Middle frontal gyrus (tissue), 1 donor: ENCODE data around the gene CCDC13.
A peak's percentile ranks its signal among the peaks of the same experiment; 100 is the strongest.
"Not testable (repeated sequence)": the region's sequence is repeated elsewhere in the genome, so short reads cannot be mapped to it uniquely, and the experiment has no call there.

Experiments
- DNase-seq: peaks from one replicate; pipeline ENCODE4 v3.0.0-alpha.2; 2015; ENCODE audit warnings: low spot score; ENCODE audit errors: extremely low spot score

Gene CCDC13

DNA sequence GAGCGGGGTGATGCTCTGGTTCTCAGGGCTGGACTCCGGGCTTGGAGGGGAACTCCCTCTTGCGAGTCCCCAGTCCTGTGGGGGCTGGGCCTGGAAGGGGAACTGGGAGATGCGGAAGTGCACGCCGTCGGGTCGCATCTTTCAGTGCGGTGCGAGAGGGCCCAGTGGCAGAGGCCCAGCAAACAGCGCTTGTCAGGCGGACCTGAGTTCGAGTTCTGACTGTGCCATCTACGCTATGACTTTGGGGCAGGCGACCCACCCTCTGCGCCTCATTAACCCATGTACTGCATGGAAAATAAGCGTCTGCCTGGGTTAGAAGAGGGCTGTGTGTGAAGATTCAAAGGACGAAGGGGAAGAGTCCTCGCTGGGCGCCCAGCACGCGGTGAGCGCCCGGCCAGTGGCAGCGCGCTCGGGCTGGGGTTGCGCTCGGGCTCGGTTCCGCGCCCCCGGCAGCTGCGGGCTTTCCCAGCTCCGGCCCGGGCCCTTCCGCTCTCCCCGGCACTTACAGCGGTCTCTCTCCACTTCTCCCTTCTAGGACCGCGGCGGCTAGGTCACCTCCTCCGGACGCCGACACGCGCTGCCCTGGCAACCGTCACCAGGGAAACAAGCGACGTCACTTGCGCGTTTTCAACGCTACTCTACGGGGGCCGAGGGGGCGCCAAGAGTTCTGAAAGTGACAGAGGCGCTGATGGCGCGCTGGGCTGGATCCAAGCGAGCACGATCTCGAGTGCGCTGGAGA is at the start of gene CCDC13:
Gene CCDC13, minus strand, starts transcription at position 584 of the 739 bp plus-strand sequence. CDS start 14,908 bp downstream, outside the sequence.
- peak; percentile 85 for DNase-seq

DNA sequence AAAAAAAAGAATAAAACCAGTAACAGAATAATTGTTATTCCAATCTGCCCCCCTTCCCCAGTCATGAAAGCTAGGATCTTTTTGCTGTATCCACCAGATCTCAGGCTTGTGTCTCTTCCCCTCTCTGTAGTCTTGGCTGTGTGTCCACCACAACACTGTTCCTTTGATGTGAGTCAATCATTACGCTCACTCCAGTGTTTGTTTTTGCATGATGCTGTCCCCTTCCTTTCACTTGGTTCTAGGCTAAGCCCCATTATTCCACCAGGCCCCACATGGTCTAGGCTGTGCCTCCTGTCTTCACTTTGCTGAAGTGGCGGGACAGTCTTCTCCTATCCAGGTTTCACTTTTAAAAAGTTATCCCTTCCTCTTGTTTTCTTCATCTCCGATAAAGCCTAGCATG is 49.8 kb upstream of the CCDC13 start:
- no peak for DNase-seq

- no peak for DNase-seq
These were observed 47.6 kb upstream of the CCDC13 start for GRCh38 chr3:42820746-42821051.

DNA sequence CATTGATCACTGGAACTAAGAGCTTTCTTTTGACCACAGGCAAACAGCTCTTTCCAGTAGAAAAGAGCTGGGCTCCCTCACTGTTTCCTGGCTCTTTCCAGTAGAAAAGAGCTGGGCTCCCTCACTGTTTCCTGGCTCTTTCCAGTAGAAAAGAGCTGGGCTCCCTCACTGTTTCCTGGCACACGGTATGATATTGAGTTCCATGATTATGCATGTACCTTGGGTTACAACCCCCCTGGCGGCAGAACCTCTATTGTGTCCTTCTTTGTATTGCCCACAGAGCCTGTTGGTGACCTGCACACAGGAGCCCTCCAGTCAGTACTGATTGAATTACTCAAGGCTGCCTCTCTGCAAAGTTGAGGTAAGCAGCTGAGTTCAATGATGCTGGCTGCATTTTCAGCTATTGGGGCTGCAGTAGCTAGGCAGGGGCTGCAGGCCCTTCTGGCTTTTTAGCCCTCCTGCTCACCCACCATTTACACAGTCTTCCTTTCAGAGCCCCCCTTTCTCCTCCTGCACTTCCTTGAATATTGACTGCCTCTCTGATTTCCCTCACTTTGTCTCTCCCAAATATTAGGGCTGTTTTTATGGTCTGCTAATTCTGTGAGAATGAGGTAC is 46.4 kb upstream of the CCDC13 start:
- no peak for DNase-seq

DNA sequence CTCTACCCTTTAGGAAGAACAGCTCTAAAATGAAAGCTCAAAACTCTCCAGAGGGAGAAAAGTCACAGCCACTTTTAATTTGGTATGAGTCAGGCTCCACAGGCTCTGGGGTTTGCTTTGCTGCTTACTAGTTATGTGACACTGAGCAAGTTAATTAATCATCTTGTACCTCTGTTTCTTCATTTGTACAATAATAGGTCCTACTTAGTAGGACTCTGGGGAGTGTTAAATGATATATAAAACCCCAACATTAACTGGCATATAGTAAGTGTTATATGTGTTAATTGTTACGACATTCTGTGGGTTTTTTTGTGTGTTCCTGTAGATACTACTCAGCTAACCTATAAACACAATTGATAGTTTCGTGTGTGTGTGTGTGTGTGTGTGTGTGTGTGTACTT is 42.8 kb upstream of the CCDC13 start:
- DNase-seq = no peak

GRCh38 chr3:42814914-42815507 is 42.0 kb upstream of the CCDC13 start:
- no peak for DNase-seq

- DNase-seq = no peak
These were observed 41.2 kb upstream of the CCDC13 start for GRCh38 chr3:42814246-42814645.

DNA sequence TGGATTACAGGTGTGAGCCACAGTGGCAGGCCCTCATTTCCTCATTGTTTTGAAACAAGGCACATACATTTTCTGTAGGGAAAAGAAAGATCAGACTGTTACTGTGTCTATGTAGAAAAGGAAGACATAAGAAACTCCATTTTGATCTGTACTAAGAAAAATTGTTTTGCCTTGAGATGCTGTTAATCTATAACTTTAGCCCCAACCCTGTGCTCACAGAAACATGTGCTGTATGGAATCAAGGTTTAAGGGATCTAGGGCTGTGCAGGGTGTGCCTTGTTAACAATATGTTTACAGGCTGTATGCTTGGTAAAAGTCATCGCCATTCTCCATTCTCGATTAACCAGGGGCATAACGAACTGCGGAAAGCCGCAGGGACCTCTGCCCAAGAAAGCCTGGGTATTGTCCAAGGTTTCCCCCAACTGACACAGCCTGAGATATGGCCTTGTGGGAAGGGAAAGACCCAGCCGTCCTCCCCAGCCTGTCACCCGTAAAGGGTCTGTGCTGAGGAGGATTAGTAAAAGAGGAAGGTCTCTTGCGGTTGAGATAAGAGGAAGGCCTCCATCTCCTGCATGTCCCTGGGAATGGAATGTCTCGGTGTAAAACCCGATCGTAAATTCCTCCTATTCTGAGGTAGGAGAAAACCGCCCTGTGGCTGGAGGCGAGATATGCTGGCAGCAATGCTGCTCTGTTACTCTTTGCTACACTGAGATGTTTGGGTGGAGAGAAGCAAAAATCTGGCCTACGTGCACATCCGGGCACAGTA is 38.2 kb upstream of the CCDC13 start:
- not testable (repeated sequence) for DNase-seq

GRCh38 chr3:42810706-42811105 is 37.7 kb upstream of the CCDC13 start:
- not testable (repeated sequence) for DNase-seq

DNA sequence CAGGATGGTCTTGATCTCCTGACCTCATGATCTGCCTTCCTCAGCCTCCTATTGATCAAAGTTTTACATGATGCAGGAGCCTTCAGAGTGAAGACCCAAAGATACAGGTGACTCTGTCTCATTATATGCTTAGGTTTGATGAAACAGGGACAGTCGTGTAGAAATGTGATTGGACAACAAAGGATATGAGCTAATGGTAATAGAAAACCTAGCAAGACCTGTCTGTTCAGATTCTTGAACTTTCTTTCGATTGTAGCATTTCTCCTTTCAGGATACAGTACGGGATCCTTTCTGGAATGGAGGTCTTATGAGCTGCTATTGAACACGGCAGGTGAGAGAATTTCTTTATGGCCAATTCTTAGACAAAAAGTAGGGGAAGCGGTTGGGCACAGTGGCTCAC is 36.1 kb upstream of the CCDC13 start, which contains the start of gene ACKR2:
Gene ACKR2, plus strand, starts transcription at position 244 of the 400 bp plus-strand sequence. CDS start 55,058 bp downstream, outside the sequence.
- no peak for DNase-seq

DNA sequence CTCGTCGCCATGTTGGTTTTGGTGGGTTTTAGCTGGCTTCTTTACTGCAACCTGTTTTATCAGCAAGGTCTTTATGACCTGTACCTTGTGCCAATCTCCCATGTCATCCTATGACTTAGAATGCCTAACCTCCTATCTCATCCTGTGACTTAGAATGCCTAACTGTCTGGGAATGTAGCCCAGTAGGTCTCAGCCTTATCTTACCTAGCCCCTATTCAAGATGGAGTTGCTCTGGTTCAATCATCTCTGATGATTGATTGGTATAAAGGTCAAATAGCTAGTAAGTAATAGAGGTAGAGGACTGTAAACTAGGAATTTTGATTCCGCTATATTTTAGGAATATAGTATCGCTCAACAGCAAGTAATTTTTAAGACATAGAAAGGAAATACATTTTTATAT is 34.9 kb upstream of the CCDC13 start:
- DNase-seq = no peak

- DNase-seq = no peak
These were observed 32.2 kb upstream of the CCDC13 start for GRCh38 chr3:42805141-42805821.

GRCh38 chr3:42804831-42805132 is 31.7 kb upstream of the CCDC13 start:
- no peak for DNase-seq

GRCh38 chr3:42804106-42804830 is 31.2 kb upstream of the CCDC13 start, which contains the start of gene HIGD1A:
Gene HIGD1A (minus strand): TSS chr3:42804490. CDS start chr3:42794253, 10,237 bp downstream.
- peak; percentile 95 for DNase-seq

DNA sequence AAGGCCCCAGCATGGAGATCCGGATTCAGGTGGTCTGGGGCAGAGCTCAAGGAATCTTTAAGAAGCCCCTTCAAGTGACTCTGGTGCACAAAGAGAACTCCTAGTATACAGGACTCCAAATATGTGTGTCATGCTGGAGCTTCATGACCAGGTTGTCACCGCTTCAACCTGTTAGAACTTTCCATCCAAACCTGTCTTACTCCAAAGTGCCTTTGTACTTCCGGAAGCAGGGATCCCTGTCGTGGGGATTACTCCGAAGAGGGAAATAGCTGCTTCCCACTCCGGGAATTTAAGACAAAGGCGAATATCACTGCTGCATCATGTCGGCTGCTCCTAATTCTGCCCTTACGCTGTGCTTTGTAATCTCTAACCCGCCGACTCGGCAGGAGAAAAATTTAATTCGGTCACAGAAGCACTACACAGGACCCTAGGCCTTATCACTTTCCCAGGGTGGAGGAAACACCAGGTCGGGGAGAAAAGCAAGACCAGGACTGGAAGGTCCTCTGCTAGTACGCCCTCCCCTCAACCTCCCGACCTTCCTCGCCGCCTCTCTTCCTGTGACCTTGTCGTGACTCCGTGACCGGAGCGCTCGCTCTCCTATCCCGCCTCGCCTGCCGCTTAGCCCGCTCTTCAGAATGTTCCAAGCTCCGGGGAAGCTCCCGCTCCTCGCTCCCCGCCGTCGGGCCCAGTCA is 30.5 kb upstream of the CCDC13 start:
- DNase-seq = no peak

DNA sequence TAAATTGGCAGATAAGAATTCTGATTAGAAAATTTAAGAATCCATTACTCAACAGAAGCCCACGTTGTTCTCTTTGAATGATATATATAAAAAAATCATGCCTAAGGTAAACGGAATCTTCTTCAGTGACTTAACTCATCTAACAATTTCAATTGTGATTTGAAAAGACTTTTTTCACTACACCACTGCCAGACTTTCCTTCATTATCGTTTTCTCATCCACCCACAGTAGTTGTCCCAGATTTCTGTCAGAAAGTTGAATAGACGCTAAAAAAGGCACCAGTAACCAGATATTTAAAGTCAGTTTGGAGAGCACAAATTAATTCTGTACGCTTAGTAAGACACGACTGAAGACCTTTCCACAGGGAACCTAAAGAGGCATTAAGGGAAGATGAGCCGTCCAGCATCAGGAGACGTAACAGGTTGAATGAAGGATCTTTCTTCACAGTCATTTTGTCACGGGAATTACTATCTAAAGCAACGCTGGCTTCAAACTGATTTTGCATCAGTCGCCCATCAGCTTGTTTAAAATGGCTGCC is 29.9 kb upstream of the CCDC13 start:
- DNase-seq = no peak

DNA sequence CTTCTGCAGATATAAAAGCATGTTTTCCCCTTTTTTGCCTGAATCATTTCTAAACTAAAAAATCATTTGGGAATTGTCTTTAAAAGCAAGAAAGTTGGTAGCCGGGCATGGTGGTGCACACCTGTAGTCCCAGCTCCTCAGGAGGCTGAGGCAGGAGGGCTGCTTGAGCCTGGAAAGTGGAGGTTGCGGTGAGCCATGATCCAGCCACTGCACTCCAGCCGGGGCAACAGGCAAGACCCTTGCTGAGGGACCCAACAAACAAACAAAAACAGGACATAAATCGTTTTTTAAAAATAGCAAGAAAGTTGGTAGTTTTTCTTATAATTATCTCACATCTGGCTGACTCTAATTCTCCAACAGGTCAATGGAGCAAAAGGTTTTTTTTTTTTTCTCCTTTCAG is 28.7 kb upstream of the CCDC13 start:
- DNase-seq = no peak

DNA sequence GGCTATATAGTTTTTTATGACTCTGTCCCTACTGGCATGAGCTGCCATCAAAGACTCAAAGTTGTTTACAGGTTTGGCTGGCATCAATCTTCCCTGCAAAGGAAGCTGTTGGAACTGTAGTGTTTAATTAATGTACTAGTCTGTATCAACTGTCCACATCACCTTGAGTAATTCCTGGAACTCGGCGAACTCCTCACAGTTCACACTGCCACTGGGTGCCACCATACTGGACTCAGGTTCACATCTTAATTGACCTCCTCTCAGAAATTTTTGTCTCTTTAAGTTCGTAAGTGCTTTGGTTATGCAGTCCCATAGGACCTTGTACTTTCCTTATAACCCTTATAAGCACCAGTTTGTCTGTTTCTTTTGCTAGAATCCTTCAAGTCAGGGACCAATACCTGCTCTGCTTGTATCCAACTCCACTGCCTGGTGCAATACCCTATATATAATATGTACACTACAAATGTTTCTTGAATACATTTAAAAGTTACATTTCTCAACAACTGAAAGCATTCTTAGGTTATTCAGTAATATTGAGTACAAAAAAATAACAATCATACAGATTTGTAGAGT is 28.1 kb upstream of the CCDC13 start:
- DNase-seq = no peak

- no peak for DNase-seq
These were observed 27.2 kb upstream of the CCDC13 start for GRCh38 chr3:42800251-42800650.

DNA sequence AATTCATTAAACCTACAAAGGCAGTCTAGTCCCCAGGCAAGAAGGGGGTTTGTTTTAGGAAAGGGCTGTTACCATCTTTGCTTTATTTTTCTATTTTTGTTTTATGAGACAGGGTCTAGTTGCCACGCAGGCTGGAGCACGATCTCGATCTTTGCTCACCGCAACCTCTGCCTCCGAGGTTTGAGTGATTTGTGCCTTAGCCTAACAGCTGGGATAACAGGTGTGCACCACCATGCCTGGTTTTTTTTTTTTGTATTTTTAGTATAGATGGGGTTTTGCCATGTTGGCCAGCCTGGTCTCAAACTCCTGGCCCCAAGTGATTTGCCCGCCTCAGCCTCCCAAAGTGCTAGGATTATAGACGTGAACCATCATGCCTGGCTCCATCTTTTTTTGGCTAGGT is 26.3 kb upstream of the CCDC13 start:
- no peak for DNase-seq
